GM19455 (cell line): ENCODE results near the gene PABPN1.
"Not testable (repeated sequence)": the region's sequence is repeated elsewhere in the genome, so short reads cannot be mapped to it uniquely, and the experiment has no call there.

Experiments used
- ATAC-seq: cut with Tn5 transposase; IDR thresholded peaks from one replicate; pipeline ENCODE4 v1.9.1; 2021; ENCODE audit not compliant: unreplicated experiment

The PABPN1 gene, protein sequence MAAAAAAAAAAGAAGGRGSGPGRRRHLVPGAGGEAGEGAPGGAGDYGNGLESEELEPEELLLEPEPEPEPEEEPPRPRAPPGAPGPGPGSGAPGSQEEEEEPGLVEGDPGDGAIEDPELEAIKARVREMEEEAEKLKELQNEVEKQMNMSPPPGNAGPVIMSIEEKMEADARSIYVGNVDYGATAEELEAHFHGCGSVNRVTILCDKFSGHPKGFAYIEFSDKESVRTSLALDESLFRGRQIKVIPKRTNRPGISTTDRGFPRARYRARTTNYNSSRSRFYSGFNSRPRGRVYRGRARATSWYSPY

DNA sequence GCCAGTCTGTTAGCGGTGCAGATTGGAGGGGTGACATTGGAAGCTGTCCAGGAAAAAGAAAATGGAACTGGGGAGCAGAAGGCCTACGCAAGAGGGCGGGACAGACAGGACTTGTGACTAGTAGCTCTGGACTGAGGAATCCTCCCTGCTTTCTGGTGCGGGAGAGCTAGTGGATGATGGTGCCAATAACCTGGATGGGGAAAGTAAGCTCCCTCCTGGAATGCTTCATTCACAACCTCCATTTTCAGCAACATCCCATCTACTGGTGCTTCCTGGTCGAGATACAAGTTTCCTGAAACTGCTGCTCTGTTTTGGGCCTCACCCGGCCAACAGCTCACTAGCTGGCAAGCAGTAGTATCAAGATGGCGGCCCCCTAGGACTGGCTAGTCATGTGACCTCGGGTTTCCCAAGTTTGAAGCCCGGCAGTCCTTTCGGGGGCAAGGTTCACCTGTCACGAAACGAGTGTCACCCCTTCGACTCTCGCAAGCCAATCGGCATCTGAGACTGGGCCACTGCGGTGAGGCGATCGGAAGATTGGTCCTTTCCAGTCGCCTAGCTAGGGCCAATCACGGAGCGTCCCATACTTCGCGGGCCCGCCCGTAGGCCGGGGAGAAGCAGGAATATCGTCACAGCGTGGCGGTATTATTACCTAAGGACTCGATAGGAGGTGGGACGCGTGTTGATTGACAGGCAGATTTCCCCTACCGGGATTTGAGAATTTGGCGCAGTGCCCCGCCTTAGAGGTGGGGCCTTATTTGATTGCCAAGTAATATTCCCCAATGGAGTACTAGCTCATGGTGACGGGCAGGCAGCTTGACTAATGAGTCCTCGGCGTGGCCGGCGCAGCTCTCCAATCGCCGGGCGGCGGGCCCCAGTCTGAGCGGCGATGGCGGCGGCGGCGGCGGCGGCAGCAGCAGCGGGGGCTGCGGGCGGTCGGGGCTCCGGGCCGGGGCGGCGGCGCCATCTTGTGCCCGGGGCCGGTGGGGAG is at the start of gene PABPN1:
Gene PABPN1 (plus strand): TSS at position 874 of the 988 bp plus-strand sequence. CDS start 13 bp downstream, at position 887.
- ATAC-seq = peak; percentile 90

DNA sequence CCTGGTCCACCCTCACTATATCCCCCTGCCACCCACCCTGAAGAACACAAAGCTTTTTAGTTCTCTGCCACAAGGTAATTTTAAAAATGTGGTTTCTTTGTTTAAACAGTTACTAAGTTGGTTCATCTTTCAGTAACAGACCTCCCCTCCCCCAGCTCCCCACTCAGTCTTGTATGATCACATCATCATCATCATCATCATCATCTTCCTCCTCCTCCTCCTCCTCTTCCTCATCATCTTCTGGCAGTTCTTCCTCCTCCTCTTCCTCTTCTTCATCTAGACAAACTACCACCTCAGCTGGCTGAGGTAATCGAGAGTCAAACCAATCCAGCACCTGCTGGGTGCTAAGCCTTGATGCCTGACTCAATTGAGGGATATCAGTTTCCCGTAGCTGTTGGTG is 45.8 kb upstream of the PABPN1 start:
- no peak for ATAC-seq

DNA sequence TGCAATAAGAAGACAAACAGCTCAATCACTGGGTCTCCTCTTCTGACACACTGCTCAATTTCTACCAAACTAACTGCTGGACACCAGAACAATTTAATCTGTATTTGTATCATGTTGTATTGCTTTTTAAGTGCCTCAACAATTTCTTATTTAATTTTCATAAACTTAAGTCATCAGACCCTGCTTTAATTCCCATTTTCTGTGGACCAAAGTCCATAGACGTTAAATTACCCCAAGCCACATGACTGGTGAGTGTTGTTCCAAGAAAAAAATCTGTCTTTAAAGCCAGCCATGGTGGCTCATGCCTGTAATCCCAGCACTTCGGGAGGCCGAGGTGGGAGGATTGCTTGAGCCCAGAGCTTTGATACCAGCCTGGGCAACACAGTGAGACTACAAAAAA is 44.1 kb upstream of the PABPN1 start:
- no peak for ATAC-seq

DNA sequence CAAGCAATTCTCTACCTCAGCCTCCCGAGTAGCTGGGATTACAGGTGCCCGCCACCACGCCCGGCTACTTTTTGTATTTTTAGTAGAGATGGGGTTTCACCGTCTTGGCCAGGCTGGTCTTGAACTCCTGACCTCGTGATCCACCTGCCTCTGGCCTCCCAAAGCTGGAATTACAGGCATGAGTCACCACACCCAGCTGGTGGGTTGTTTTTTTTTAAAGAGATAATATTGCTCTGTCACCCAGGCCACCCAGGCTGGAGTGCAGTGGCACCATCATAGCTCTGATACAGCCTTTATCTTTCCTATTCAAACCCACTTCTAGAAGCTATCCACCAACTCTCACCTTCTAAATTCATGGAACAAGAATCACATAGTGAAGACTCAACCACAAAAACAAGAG is 43.3 kb upstream of the PABPN1 start:
- ATAC-seq = not testable (repeated sequence)

DNA sequence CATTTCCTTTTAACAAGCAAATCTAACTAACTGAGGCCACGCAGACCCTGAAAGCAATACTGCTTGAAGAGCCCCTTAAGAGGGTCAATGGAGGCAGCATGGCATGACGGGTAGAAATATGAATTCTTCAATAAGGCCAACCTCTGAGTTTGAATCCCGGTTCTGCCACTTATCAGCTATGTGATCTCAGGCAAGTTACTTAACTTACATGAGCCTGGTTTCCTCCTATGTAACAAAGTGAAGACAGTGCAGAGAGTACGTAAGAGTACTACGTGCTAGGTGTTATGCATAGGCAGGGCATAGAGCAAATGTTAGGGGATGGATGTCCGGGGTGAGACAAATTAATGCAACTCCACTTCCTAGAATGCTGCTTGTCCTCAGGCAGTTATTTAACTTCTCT is 40.0 kb upstream of the PABPN1 start:
- ATAC-seq = no peak

DNA sequence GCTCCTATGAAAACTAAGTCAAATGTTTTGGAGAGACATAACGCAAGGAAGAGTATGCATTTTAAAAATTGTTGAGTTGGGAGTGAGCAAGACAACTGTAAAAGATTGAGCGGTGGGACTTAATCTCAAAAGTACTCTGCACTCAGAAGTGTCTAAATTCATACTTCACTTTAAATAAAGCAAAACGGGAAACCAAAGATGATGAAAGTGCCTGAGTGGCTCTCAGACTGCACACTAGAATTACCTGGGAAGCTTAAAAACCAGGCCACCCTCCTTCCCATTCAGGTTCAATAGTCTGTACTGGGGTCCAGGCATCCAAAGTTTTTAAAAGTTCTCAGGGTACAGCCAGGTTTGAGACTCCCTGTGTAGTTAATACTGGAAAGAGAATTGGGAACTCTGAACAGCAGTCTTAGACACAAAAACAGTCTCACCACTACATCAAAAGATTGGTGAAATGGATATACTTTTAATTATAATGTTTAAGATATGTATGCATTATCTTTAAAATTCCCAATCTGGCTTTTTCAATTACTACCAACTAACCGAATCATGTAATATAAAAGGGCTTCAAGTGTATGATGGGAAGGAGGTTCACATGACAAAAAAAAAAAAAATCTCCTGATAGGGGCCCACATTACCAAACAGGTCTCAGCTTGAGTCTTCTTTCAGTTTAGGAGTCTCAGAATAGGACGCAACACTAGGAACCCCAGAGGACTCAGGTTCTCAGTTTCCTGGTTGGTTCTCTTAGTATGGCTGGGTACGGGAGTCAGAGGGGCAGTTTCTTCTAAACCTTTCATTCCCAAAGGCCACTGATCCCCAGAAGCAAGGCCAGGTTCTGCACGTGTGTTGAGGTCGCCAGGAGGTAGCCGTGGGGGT is 36.4 kb upstream of the PABPN1 start:
- ATAC-seq = no peak

DNA sequence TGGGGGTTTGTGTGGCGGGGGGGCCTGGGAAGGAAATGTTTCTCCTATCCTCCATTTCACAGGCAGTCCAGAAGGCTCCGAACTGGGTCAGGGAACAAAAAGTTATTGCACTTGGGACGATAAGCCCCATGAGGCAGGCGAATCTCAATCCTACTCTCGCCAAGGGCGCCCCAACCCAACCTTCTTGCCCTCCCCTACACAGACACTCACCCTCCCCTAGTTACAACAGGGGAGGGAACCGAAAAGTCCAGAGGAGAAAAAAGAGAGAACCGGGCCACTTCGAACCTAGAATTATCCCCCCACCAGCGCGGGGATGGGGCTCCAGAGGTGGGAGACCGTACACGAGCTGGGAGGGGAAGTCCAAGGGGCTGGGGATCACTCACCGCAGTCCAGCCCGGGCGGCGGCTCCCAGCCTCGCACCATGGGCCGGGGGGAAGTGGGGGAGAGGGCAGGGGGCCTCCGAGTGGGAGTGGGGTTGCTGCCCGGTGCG is 35.7 kb upstream of the PABPN1 start:
- peak; percentile 30 for ATAC-seq

DNA sequence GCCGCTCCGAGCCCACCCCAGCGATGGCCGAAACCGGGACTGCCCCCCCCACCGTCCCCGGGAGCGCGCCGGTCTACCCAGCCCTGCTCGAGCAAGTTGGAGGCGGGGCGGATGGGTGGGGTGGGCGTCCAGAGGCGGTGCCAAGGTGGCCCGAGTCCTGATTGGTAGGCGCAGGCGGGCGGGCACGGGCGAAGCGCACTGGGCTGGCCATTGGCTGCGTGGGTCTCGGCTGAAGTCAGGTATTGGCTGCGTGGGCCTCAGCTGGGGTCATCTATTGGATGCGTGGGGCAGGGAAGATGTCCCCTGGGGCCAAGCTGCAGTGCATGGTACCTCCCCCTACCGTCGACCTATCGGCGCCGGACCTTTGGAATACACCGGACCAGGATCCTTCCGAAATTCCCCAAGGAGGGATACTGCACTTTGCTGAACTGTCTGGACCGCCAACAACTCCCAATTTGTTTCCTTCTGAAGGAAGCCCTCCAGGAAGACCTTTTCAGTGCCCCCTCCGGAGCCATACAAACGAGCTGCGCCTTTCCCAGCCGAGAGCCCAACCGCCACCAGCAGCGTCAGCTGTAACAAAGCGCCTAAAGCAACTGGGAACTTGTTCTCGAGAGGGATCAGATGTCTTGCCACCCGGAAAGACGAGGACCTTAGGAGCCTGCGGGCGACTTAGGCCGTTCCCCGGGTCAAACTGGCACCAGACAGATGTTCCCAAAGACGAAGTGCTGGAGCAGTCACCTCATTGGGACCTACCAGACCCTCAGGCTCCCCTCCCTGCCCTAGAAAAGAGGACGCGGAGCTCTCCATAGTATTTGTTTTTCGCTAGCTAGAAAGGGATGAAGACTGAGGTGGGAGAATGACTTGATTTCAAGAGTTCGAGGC is 35.0 kb upstream of the PABPN1 start, which contains the start of gene HOMEZ:
Gene HOMEZ (minus strand): TSS at position 113 of the 882 bp plus-strand sequence. CDS start 180 bp downstream, outside the sequence.
- ATAC-seq = peak; percentile 97

DNA sequence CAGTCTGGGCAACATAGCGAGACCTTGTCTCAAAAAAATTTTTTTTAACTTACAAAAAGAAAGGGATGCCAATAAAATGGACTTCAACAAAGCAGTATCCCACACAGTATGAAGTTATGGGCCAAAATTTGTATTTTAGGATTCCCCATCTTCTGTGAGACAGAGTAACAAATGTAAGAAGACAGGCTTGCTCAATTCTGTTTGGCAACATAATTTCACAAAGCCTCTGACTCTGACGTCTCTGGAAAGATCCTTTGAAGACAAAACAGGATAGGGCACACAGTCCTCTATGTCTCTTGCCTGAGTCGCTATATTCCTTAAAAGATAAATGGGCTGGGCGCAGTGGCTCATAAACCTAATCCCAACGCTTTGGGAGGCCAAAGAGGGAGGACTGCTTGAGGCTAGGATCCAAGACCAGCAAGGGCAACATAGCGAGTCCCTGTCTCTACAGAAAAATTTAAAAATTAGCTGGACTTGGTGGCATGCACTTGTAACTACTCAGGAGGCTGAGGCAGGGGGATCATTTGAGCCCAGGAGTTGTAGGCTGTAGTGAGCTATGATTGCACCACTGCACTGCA is 34.3 kb upstream of the PABPN1 start:
- ATAC-seq = no peak

DNA sequence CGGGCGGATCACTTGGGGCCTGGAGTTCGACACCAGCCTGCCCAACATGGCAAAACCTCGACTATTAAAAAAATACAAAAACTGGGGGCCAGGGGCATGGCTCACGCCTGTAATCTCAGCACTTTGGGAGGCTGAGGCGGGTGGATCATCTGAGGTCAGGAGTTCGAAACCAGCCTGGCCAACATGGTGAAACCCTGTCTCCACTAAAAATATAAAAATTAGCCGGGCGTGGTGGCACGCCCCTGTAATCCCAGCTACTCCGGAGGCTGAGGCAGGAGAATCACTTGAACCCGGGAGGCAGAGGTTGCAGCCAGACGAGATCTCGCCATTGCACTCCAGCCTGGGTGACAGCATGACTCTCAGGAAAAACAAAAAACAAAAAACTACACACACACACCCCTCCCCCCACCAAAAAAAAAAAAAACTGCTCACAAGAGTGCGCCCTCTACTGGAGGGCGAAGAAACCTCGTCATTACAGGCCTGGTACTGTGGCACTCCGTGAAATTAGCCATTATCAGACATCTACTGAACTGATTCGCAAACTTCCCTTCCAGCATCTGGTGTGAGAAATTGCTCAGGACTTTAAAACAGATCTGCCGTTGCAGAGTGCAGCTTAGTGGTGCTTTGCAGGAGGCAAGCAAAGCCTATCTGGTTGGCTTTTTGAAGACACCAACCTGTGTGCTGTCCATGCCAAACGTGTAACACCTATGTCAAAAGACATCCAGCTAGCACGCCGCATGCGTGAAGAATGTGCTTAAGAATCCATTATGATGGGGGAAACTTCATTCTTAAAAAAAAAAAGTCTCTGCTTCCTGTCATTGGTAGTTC is 26.3 kb upstream of the PABPN1 start:
- ATAC-seq = no peak

DNA sequence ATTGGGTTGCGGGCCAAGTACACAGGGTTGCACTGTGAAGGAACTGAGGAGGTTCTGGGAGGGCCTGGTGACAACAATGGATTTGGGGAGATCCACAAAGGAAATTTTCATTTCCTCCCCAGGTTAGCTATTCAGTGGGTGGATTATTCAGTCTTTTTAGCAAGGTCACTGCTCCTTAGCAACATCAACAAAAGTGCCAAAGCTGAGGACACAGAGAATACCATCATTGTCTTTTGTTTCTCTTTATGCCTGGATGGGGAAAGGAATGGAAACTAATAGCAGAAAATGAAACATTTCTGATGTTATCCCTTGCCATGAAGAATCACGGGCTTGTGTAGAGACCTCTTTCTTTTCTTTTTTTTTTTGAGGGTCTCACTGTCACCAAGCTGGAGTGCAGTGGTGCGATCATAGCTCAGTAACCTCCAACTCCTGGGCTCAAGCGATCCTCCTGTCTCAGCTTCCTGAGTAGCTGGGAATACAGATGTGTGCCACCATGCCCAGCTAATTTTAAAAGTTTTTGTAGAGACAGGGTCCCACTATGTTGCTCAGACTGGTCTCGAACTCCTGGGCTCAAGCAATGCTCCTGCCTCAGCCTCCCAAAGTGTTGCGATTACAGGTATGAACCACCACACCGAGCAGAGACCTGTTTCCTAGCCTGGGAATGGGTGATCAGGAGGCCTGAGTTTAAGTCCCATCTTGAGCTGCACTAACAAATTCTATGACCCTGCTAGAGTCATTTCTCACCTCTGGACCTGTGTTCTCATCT is 25.1 kb upstream of the PABPN1 start:
- ATAC-seq = no peak

DNA sequence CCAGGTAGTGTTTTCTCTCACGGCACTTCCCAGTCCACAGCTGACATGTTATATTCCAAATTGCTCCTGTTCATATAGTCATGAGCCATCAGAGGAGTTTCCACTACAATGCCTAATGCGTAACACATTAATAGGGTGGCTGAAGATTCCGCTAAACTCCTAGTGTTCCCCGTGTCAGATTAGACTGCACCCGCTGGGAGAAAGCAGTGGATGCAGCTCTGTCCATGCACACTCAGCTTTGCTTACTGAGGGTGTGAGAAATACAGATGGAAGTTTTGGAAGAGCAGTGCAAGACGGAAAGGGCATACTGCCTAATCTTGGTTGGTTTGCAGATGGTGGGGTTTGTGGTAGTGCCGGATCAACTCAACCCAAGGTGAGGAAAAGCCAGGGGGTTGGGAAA is 24.2 kb upstream of the PABPN1 start:
- no peak for ATAC-seq

DNA sequence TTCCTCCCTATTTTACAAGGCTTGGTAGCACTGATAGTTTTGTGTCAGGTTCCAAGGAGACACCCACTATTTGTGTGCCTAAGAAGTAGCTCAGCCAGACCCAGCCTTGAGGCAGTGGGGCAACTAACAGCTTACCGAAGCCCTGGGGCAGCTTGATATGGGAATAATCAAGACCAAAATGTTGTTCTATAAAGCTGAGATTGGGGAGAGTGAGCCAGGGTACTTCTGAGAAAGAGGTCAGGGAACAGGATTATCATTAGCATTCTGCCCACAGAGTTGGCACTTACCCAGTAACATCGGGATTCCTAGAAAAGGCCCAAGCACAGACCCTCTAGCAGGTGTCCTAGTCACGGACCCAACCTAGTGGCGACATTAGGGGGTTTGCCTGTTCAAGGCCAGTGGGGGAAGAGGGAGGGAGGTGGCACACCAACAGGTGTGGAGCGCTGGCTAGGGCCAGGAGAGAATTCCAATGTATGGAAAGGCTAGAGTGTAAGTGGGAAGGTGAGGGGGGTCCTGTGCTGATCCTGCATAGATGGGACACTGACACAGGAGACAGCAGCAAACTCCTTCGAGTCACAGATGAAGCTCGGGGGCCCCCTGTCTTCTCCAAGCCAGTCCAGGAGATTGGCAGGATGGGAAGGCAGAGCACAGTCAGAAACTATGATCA is 23.5 kb upstream of the PABPN1 start:
- ATAC-seq = no peak

DNA sequence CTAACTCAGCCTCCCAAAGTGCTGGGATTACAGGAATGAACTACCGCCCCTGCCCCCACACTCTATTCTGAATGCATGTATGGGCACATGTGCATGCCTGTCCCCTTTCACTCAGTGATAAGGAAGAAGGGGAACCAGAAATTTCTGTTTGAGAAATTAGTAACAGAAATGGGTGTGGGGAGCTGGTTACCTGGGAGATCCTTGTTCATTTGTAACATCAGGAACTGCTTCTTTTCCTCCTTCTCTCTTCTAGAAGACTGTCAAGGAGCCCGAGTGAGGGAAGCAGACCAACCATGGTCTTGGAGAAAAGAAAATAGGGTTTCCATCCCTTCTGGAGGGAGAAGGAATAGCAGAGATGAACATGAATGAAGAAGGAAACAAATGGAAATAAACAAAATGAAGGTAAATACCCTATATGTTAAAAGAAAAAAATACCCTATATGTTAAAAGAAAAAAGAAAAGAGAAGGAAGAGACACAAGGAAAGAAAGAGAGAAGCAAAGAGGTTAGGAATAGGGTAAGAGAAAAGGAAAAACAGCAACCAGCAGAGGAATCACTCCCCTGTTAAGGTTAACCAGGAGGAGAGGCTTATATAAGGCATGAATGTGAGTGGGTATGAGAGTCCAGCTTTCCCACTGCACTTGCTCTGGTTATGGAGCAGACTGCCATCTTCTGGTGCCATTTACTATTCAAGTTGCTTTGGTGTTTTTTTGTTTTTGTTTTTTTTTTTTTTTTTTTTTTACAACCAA is 21.9 kb upstream of the PABPN1 start:
- no peak for ATAC-seq

DNA sequence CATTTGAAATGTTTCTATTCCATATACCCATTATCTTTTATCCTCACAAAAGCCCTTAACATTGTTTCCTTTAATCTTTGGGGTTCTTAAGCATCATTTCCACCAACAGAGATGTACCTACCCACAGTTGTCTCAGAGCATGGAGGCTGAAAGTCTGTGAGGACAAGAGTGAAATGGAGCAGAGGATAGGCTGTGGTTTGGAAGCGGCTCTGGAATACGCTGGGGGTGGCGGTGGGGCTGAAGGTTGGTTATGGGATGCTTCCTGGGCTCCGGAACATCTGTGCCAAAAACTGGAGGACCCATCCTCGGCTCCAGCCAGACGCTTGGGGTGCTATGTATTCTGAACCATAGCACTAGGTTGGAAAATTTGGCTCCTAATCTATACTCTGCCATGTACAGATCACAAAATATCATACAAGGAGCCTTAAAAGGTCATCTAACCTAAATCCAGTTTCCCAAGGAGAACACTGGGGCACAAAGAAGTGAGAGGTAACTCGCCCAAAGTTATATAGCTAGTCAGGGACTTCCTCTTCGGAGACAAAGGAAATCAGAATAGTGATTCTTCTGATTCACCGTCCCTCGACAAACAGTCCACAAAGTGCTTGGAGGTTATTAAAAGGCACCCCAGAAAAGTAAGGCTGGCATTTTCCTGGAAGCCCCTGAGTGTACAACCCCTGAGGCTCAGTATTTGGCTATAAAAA is 21.1 kb upstream of the PABPN1 start:
- ATAC-seq = no peak

DNA sequence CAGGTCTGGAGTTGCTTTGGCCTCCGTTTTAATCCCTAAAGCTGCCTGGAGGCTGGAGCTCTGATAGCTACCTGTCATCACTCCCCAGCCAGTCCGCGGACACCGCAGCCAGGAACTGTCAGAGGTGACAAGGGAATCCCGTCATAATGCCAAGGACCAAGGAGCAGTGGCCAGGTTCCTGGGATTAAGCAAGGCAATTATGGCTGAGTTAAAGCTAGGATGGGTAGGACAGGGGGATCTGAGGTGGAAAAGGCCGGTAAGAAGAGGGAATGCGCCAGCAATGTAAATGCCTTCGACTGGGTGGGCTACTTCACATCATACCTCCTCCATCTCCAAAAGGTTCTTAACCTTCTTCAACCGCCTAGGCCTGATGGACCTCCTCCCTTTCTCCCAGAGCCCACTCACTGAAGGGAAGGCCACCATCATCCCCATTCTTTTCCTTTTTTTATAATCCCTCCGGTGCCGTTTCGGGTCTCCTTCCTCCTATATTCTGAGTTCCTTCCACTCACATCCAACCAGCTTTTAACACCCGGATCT is 20.5 kb upstream of the PABPN1 start:
- ATAC-seq = no peak
